ENCODE results near the gene RELB.

- TF ChIP-seq CTCF (IDR thresholded peaks at IDR 0.05) (no peak), SREBF2 (IDR thresholded peaks at IDR 0.05) (no peak), RNF2 (IDR thresholded peaks at IDR 0.05; ENCODE audit: borderline replicate concordance, low read depth) (no peak)
Observed at GRCh38 chr19:45082170-45082569, 80.9 kb downstream of the RELB start.

Measured in A549 (cell line).